GM18517 (cell line): ENCODE data around the gene E2F7.

ENCODE experiments used
- ATAC-seq: cut with Tn5 transposase; IDR thresholded peaks from one replicate; pipeline ENCODE4 v1.9.1; 2021; ENCODE audit warnings: mild to moderate bottlenecking, moderate library complexity; ENCODE audit not compliant: unreplicated experiment

Gene E2F7

GRCh38 chr12:77064896-77065360, 441 bp downstream of the E2F7 start:
- ATAC-seq = peak; percentile 9

DNA sequence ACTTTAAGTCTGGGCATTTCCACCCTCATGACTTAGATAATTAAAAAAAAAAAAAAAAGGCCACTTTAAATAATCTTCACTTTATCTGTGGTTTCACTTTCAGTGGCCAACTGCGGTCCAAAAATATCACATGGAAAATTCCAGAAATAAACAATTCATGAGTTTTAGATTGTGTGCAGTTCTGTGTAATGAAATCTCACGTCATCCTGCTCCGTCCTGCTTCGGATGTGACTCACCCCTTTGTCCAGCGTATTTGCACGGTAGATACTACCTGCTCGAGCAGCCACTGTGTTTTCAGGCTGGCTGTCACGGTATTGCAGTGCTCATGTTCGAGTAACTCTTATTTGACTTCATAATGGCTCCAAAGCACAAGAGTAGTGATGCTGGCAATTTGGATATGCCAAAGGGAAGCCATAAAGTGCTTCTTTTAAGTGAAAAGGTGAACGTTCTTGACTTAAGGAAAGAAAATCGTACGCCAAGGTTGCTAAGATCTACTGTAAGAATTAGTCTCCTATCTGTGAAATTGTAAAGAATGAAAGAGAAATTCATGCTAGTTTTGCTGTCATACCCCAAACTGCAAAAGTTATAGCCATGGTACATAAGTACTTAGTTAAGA, 2.4 kb downstream of the E2F7 start:
- ATAC-seq = peak; percentile 25

GRCh38 chr12:77062396-77062795, 3.0 kb downstream of the E2F7 start:
- no peak for ATAC-seq

DNA sequence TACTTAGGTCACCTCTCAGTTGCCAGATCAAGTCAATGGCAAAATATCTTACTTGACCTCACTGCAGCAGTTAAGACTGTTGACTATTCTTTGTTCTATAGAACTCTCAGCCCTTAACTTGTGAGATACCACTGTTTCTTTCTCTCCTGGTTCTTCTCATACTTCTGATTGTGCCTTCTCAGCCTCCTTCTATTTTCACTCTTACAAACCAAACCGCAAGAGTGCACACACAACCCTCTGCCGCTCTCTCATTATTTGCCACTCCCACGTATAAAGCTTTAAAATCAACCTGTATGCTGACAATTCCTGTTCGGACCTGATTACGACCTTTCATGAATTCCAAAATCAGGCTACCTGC, 4.5 kb downstream of the E2F7 start:
- peak; percentile 41 for ATAC-seq

DNA sequence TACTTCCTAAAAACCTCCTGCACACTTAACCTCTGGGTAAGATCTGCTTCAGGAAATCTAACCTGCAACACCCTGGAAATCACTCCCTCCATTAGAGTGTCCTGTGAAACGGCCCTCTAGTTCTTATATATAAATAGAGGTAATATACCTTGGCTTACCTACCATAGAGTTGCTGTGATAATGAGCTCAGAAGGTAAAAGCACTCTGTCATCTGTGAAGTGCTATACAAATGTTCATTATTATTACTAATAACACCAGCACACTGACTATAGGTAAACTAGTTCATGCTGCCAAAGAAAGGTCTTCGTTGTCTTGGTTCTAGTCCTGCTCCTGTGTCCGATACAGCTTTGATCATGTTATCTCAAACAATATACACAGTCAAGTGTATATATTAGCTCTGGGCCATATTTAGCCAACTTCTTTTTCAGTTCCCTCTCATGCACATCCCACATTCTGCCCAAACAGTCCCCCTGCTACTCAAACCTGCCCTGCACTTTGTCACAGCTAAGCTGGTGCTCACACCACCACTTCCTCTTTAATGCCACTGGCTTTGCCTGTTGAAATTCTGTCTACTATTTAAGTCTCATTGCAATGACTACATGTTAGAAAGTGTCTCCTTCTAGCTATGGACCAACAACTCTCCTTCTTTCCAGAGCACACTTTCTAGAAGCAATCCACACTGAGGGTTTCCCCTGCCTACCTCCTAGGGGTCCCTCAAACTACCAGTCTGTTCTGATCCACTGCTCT, 5.1 kb downstream of the E2F7 start:
- ATAC-seq = peak; percentile 85

GRCh38 chr12:77058740-77059139, 6.6 kb downstream of the E2F7 start:
- ATAC-seq = no peak

DNA sequence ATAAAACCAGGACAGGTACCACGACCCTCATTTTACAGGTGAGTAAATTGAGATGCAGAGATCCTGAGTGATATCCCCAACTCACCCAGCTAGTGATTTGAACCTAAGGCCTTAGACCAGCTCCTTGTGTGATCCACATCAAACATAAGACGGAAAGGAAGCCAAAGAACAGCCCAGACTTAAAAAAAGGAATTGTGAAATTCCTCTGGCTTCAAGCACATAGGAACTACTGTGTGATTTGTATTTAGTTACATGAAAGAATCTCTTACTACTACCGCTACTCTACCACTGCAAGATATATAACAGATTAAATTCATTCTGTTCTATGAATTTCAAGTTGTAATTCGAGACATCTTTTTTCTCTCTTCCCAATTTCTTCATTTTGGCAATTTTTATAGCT, 10.5 kb downstream of the E2F7 start:
- no peak for ATAC-seq

GRCh38 chr12:77053259-77053658, 12.1 kb downstream of the E2F7 start:
- no peak for ATAC-seq

DNA sequence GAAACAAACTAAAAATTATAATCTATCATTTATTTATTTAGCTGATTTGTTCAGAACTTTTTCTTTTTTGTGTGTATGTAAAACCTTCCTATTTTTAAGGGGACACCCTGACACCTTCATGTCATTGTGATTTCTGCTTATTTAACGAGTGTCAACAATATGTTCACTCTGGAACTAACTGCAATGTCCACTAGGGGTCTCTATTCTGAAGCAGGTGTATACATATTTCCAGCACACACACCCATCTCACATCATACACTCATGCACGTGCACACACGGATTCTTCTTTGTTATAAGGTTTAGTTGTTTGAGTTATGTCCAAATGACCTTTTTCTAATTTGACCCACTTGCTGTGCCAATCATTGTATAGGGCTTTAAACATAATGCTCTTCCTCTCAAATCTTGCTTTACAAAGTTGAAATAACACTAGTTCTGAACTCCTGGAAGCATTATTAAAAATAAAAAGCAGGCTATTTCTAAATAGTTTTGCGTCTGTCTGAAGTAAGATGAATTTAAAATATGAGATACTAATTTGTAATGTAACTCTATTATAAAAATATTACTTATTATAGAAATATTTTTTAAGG, 15.5 kb downstream of the E2F7 start:
- ATAC-seq = peak; percentile 96

DNA sequence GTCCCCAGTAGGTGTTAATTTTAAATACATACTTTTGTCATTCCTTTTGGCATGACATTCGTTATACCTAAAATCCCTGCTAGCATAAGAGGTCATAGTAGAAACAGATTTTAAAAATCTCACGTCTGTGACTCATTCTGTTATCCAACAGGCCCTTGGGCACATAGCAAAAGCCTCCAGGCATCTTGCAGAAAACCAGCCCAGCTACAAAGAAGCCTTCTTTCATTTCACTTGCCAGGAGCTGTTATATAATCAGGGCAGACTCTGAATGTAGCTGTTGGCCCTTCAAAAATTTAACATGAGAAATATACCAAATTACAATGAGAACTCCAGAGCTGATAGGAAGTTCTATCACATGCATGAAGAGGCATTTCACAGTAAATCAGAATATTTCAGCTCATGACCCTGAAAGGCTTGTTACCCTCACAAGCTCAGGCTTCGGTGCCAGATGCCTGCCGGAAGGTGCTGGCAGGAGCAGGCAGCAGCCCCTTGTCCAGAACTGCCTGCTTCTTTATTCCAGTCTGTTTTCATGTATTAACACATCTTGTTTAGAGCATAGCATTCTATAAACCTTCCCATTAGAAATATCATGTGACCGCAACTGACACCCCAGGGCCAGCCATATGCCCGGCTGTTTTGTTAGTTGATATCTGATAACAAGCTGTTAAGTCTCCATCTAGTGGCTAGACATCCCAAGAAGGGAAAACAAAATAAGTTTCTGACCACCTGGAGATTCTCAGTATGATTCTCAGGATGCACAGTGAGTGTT, 17.8 kb downstream of the E2F7 start:
- no peak for ATAC-seq

GRCh38 chr12:77046468-77046867, 18.9 kb downstream of the E2F7 start:
- ATAC-seq = no peak

- ATAC-seq = no peak
Observed at GRCh38 chr12:77045183-77045582, 20.2 kb downstream of the E2F7 start.

GRCh38 chr12:77044721-77045120, 20.6 kb downstream of the E2F7 start:
- no peak for ATAC-seq

GRCh38 chr12:77042833-77043232, 22.5 kb downstream of the E2F7 start:
- no peak for ATAC-seq

DNA sequence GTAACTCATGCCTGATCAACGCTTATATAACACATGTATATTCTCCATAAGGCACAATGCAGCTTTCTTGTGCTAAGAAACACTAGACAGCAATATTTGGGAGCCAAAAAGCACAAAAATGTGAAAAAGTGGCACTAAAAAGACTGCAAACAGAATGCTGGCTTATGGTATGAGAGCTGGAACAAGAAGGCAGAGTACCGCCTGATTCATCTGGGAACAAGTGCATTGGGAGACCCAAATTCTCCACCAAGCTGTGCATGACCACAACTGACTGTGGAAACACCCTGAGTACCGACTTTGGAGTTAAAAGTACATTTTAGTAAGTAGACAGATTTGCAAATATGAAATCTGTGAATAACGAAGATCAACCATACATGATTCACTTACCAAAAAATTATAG, 25.1 kb downstream of the E2F7 start:
- no peak for ATAC-seq

- ATAC-seq = no peak
Observed at GRCh38 chr12:77035226-77035625, 30.1 kb downstream of the E2F7 start.

- ATAC-seq = no peak
Observed at GRCh38 chr12:77033658-77034536, 31.5 kb downstream of the E2F7 start.

- no peak for ATAC-seq
Observed at GRCh38 chr12:77032406-77032805, 33.0 kb downstream of the E2F7 start.

DNA sequence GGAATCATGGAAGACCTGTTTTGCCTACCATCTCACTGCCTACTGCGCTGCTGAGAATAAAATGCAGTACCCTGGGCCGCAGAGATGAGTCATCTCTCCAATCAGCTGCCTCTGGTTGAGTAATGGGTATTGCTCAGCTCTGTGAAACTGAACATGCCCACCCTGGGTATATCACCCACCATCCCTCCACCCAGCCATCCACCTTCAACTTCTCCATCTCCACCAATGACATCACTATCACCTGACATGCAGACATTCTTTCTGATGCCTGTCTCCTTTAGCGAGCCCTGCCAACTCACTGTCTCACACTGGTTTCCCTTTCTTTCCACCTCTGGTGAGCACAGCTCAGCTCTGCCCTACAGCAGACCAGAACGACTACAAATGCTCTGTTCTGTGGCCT, 33.6 kb downstream of the E2F7 start:
- no peak for ATAC-seq

- ATAC-seq = no peak
Observed at GRCh38 chr12:77025782-77026314, 39.5 kb downstream of the E2F7 start.
